ENCODE results near the gene OXLD1. TPM values are rescaled to one million over a fixed set of nuclear protein-coding genes. Genes with fewer than 3 reads are reported as not detected.
A peak's percentile ranks its signal among the peaks of the same experiment; 100 is the strongest.

Gene OXLD1
- total and polyA plus RNA-seq, 4 donors = 10.1 to 35.6 (median 24.0) TPM

DNA sequence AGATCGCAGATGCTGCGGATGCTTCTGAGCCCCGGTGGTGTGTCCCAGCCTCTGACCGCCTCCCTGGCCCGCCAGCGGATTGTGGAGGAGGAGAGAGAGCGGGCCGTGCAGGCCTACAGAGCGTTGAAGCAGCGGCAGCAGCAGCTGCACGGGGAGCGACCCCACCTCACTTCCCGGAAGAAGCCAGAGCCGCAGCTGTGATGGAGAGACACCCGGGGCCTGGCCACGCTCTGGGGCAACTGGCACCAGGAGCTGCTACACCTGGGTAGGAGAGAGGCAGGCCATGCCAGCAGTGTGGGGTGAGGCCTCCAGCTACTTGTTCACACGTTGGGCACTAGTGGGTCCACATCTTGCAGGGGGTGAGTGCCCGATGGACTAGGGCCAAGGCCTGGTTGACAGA lies 6.1 kb upstream of the OXLD1 start:
- Histone ChIP-seq H3K4me1 (ENCODE audit: control insufficient read depth, insufficient read depth, low read length) (peaks cover 17% of the 10 kb centered on the region), H3K36me3 (ENCODE audit: control insufficient read depth, insufficient read depth, low read length) (peaks cover 79% of the 10 kb centered on the region), H3K27me3 (ENCODE audit: control insufficient read depth, insufficient read depth, low read length) (no peaks in the 10 kb centered on the region), H3K4me3 (ENCODE audit: low read depth, low read length) (no peak overlapping the region), H3K27ac (ENCODE audit: low read depth, low read length) (no peak overlapping the region), H3K9me3 (ENCODE audit: control insufficient read depth, insufficient read depth, low read length) (no peaks in the 10 kb centered on the region)
- WGBS (ENCODE audit: insufficient coverage) = 76% methylated on average over 12 of the region's 18 CpGs
- no peak for DNase-seq (ENCODE audit: low read depth in 4 of 6, low spot score in 6 of 6)

DNA sequence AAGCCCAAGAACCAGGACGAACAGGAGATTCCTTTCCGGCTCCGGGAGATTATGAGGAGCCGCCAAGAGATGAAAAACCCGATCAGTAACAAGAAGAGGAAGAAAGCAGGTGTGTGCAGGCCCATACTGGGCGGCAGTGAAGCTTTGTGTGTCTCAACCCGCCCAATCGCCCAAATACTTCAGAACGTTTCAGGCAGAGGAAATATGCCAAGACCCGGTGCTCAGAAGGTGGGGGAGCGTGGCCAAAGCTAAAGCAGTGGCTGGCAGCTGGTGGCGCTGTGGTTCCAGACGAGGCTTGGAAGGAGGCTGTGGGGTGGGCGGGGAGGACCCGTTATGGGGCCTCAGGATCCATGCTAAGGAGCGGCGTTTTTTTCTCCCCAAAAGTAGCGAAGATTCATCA lies 1.3 kb upstream of the OXLD1 start:
- Histone ChIP-seq H3K4me1 (ENCODE audit: control insufficient read depth, insufficient read depth, low read length) (peaks cover 23% of the 10 kb centered on the region), H3K4me3 (ENCODE audit: low read depth, low read length) (no peak overlapping the region), H3K36me3 (ENCODE audit: control insufficient read depth, insufficient read depth, low read length) (peaks cover 65% of the 10 kb centered on the region), H3K27ac (ENCODE audit: low read depth, low read length) (no peak overlapping the region), H3K27me3 (ENCODE audit: control insufficient read depth, insufficient read depth, low read length) (no peaks in the 10 kb centered on the region), H3K9me3 (ENCODE audit: control insufficient read depth, insufficient read depth, low read length) (no peaks in the 10 kb centered on the region)
- DNase-seq (ENCODE audit: low read depth in 4 of 6, low spot score in 6 of 6) = no peak
- 88% methylated on average over 18 of the region's 18 CpGs for WGBS (ENCODE audit: insufficient coverage)

- Histone ChIP-seq H3K9me3 (ENCODE audit: control insufficient read depth, insufficient read depth, low read length) (no peaks in the 10 kb centered on the region), H3K27me3 (ENCODE audit: control insufficient read depth, insufficient read depth, low read length) (no peaks in the 10 kb centered on the region), H3K4me3 (ENCODE audit: low read depth, low read length) (peak overlapping the region; percentile 84), H3K36me3 (ENCODE audit: control insufficient read depth, insufficient read depth, low read length) (peaks cover 48% of the 10 kb centered on the region), H3K4me1 (ENCODE audit: control insufficient read depth, insufficient read depth, low read length) (peaks cover 23% of the 10 kb centered on the region), H3K27ac (ENCODE audit: low read depth, low read length) (peak overlapping the region; percentile 67)
- 0% methylated on average over 16 of the region's 16 CpGs for WGBS (ENCODE audit: insufficient coverage)
- no peak for DNase-seq (ENCODE audit: low read depth in 4 of 6, low spot score in 6 of 6)
Observed at GRCh38 chr17:81666092-81666341, 388 bp downstream of the OXLD1 start.

DNA sequence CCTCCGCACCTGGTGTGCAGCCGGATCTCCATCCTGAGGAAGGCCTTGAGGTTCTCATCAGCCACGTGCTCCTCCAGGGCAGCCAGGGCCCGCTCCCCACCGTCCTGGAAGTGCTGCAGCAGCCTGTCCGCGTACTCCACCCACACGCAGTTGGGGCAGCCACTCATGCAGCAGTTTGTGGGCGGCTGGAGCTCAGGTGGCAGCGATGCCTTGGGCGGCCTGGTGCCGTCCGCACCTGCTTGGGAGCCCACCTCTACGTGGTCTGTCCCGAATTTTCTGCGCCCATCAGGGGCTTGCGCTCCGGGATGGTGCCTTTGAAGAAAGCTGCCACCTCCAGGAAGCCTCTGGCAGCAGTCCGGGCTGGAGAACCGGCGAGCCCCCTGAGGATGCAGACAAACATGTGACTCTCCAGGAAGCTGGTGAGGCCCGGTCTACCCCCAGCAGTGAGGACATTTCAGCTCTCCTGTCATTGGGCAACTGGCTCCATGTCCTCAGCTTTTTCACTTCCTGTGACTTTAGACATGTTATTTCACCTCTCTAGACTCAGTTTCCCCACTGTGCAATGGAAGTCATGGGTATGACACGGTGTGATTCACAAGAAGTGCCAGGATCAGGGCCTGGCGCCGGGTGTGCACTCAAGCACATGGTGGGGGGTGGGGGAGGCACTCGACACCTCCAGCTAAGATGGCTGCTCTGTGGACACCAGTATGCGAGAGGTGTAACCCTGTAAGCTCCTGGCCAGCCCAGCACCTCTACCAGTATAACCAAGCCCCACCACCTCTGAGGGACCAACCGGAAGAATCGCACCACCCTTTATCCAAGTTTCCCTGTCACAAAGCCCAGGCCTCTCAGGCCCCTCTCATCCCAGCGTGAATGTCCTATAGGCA lies 957 bp downstream of the OXLD1 start:
- 69% methylated on average over 29 of the region's 30 CpGs for WGBS (ENCODE audit: insufficient coverage)

DNA sequence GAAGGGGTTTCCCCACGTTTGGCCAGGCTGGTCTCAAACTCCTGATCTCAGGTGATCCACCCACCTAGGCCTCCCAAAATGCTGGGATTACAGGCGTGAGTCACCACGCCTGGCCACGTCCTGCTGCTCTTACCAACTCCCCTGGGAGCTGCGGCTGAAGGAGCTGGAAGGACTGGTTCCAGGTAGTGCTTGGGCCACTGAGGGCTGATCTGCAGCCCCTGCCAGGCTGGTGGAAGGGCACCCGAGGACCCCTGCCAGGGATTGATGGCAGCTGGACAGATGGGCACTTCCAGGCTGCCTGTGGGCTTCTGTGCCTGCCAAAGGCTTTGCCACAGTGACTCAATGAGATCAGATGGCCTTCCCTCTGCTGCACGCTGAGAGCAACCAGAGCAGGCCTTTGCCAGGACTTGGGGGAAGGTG lies 2.3 kb downstream of the OXLD1 start:
- 94% methylated on average over 6 of the region's 7 CpGs for WGBS (ENCODE audit: insufficient coverage)
- no peak overlapping the region for H3K4me3 ChIP-seq (ENCODE audit: low read depth, low read length)
- H3K4me1 ChIP-seq (ENCODE audit: control insufficient read depth, insufficient read depth, low read length) = peaks cover 23% of the 10 kb centered on the region
- H3K9me3 ChIP-seq (ENCODE audit: control insufficient read depth, insufficient read depth, low read length) = no peaks in the 10 kb centered on the region
- peaks cover 29% of the 10 kb centered on the region for H3K36me3 ChIP-seq (ENCODE audit: control insufficient read depth, insufficient read depth, low read length)
- no peak for DNase-seq (ENCODE audit: low read depth in 4 of 6, low spot score in 6 of 6)
- no peak overlapping the region for H3K27ac ChIP-seq (ENCODE audit: low read depth, low read length)
- H3K27me3 ChIP-seq (ENCODE audit: control insufficient read depth, insufficient read depth, low read length) = no peaks in the 10 kb centered on the region

More for the DNA sequence above, 957 bp downstream of the OXLD1 start:
- H3K4me1 ChIP-seq (ENCODE audit: control insufficient read depth, insufficient read depth, low read length) = peaks cover 23% of the 10 kb centered on the region
- H3K27ac ChIP-seq (ENCODE audit: low read depth, low read length) = peak overlapping the region; percentile 67
- H3K36me3 ChIP-seq (ENCODE audit: control insufficient read depth, insufficient read depth, low read length) = peaks cover 43% of the 10 kb centered on the region
- H3K27me3 ChIP-seq (ENCODE audit: control insufficient read depth, insufficient read depth, low read length) = no peaks in the 10 kb centered on the region
- H3K9me3 ChIP-seq (ENCODE audit: control insufficient read depth, insufficient read depth, low read length) = no peaks in the 10 kb centered on the region
- no peak for DNase-seq (ENCODE audit: low read depth in 4 of 6, low spot score in 6 of 6)
- peak overlapping the region; percentile 84 for H3K4me3 ChIP-seq (ENCODE audit: low read depth, low read length)

DNA sequence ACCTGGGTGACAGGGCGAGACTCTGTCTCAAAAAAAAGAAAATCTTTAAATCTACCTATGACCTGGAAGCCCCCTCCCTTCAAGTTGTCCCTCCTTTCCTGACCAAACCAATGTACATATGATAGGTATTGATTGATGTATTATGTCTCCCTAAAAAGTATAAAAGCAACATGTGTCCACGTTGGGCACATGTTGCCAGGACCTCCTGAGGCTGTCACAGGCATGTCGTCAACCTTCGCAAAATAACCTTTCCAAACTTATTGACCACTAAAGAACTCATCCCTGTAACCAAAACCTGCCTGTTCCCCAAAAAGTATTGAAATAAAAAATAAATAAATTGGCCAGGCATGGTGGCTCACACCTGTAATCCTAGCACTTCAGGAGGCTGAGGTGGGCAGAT lies 4.4 kb downstream of the OXLD1 start:
- Histone ChIP-seq H3K27me3 (ENCODE audit: control insufficient read depth, insufficient read depth, low read length) (no peaks in the 10 kb centered on the region), H3K4me3 (ENCODE audit: low read depth, low read length) (no peak overlapping the region), H3K4me1 (ENCODE audit: control insufficient read depth, insufficient read depth, low read length) (peaks cover 13% of the 10 kb centered on the region), H3K9me3 (ENCODE audit: control insufficient read depth, insufficient read depth, low read length) (no peaks in the 10 kb centered on the region), H3K27ac (ENCODE audit: low read depth, low read length) (no peak overlapping the region), H3K36me3 (ENCODE audit: control insufficient read depth, insufficient read depth, low read length) (peaks cover 16% of the 10 kb centered on the region)
- DNase-seq (ENCODE audit: low read depth in 4 of 6, low spot score in 6 of 6) = no peak
- WGBS (ENCODE audit: insufficient coverage) = 89% methylated on average over 3 of the region's 4 CpGs

DNA sequence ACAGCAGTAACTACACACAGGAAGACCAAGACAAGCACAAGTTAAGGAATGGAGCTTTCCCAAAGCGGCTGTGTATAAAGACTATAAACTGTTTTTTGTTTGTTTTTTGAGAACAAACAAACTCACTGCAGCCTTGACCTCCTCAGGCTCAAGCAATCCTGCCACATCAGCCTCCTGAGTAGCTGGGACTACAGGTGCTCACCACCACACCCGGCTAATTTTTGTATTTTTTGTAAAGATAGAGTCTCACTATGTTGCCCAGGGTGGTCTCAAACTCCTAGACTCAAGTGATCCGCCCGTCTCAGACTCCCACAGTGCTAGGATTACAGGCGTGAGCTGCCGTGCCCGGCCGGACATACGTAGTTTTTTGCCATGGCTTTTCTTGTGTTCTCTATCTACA lies 6.0 kb downstream of the OXLD1 start:
- Histone ChIP-seq H3K27me3 (ENCODE audit: control insufficient read depth, insufficient read depth, low read length) (no peaks in the 10 kb centered on the region), H3K4me3 (ENCODE audit: low read depth, low read length) (no peak overlapping the region), H3K36me3 (ENCODE audit: control insufficient read depth, insufficient read depth, low read length) (peaks cover 15% of the 10 kb centered on the region), H3K27ac (ENCODE audit: low read depth, low read length) (no peak overlapping the region), H3K9me3 (ENCODE audit: control insufficient read depth, insufficient read depth, low read length) (no peaks in the 10 kb centered on the region), H3K4me1 (ENCODE audit: control insufficient read depth, insufficient read depth, low read length) (peaks cover 5% of the 10 kb centered on the region)
- no peak for DNase-seq (ENCODE audit: low read depth in 4 of 6, low spot score in 6 of 6)
- WGBS (ENCODE audit: insufficient coverage) = 89% methylated on average over 6 of the region's 9 CpGs

DNA sequence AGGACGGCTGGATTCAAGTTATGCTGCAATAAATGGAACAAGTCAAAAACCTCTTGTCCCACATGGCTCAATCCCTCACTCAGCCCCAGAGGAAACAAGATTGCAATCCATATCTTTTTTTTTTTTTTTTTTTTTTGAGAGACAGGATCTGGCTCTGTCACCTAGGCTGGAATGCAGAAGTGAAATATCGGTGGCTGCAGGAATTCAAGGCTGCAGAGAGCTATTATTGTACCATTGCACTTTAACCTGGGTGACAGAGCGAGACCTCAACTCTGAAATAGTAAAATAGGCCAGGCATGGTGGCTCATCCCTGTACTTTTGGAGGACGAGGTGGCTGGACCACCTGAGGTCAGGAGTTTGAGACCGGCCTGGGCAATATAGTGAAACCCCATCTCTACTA lies 7.4 kb downstream of the OXLD1 start:
- Histone ChIP-seq H3K27ac (ENCODE audit: low read depth, low read length) (no peak overlapping the region), H3K36me3 (ENCODE audit: control insufficient read depth, insufficient read depth, low read length) (peaks cover 5% of the 10 kb centered on the region), H3K27me3 (ENCODE audit: control insufficient read depth, insufficient read depth, low read length) (no peaks in the 10 kb centered on the region), H3K4me1 (ENCODE audit: control insufficient read depth, insufficient read depth, low read length) (no peaks in the 10 kb centered on the region), H3K4me3 (ENCODE audit: low read depth, low read length) (no peak overlapping the region), H3K9me3 (ENCODE audit: control insufficient read depth, insufficient read depth, low read length) (no peaks in the 10 kb centered on the region)
- WGBS (ENCODE audit: insufficient coverage) = 78% methylated on average over 4 of the region's 5 CpGs
- DNase-seq (ENCODE audit: low read depth in 4 of 6, low spot score in 6 of 6) = no peak

DNA sequence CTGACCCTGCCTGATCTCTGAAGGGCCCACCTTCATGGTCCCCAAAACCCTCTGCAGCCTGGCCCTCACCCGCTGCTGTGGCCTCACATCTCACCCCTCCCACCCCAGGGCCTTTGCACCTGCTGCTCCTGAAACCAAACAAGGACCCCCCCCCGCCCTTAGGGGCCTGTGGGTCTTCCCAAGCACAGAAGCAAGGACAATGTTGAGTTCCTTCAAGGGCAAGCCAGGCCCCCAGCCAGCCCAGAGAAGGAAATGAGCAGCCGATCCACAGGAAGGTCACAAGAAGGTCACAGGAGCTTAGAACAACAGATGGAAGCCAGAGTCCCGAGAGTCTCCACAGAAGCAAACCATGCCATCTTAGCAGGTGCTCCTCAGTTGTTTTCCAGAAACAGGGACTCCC lies 9.6 kb downstream of the OXLD1 start:
- peaks cover 11% of the 10 kb centered on the region for H3K27me3 ChIP-seq (ENCODE audit: control insufficient read depth, insufficient read depth, low read length)
- H3K9me3 ChIP-seq (ENCODE audit: control insufficient read depth, insufficient read depth, low read length) = no peaks in the 10 kb centered on the region
- WGBS (ENCODE audit: insufficient coverage) = 51% methylated on average over 3 of the region's 4 CpGs
- H3K36me3 ChIP-seq (ENCODE audit: control insufficient read depth, insufficient read depth, low read length) = peaks cover 2% of the 10 kb centered on the region
- H3K4me3 ChIP-seq (ENCODE audit: low read depth, low read length) = no peak overlapping the region
- no peak overlapping the region for H3K27ac ChIP-seq (ENCODE audit: low read depth, low read length)
- DNase-seq (ENCODE audit: low read depth in 4 of 6, low spot score in 6 of 6) = no peak
- peaks cover 6% of the 10 kb centered on the region for H3K4me1 ChIP-seq (ENCODE audit: control insufficient read depth, insufficient read depth, low read length)

DNA sequence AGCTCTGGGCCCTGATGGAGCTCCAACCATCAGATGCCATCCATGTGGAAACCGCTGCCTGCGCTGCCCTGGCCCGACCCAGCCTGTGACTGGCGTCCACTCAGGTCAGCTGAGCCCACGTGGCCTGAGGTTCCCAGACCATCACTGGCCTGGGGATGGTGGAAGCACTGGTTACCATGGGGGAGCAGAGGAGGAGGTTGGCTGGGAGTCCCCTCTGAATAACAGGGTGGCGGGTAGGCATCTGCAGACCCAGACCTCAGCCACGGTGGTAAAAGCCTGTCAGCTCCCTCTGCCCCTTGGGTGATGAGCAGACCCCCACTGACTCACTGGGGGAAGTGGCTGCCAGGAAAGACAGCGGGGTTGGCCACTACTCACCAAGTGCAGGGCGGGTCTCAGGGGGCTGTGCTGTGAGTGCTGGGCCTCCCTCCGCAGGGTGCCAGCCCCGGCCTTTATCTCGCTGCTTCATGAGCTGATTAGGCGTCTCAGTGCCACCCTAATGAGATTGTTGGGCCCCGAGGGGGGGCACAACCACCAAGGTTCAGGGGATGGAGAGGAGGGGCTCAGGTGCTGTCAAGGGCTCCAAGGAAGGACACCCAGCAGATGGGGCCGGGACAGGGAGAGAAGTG lies 10.2 kb downstream of the OXLD1 start, which contains the start of gene PDE6G:
Gene PDE6G, minus strand, starts transcription at position 425 of the 626 bp plus-strand sequence. CDS start 3,237 bp downstream, outside the sequence.
- WGBS (ENCODE audit: insufficient coverage) = 79% methylated on average over 15 of the region's 15 CpGs
- no peaks in the 10 kb centered on the region for H3K9me3 ChIP-seq (ENCODE audit: control insufficient read depth, insufficient read depth, low read length)
- no peak within 1 kb of the TSS for H3K4me3 ChIP-seq (ENCODE audit: low read depth, low read length)
- no peak for DNase-seq (ENCODE audit: low read depth in 4 of 6, low spot score in 6 of 6)
- peaks cover 2% of the 10 kb centered on the region for H3K36me3 ChIP-seq (ENCODE audit: control insufficient read depth, insufficient read depth, low read length)
- no peak within 1 kb of the TSS for H3K27ac ChIP-seq (ENCODE audit: low read depth, low read length)
- peaks cover 6% of the 10 kb centered on the region for H3K4me1 ChIP-seq (ENCODE audit: control insufficient read depth, insufficient read depth, low read length)
- peaks cover 12% of the 10 kb centered on the region for H3K27me3 ChIP-seq (ENCODE audit: control insufficient read depth, insufficient read depth, low read length)
